K562 (cell line): ENCODE measurements around the gene NT5C. TPM values are rescaled to one million over a fixed set of nuclear protein-coding genes. Genes with fewer than 3 reads are reported as not detected.

ENCODE experiments used
- ATAC-seq: fragments of 200-7000 bp; cut with Tn5 transposase; 3 replicates; pipeline ENCODE4 v1.9.1; 2020; ENCODE audit warnings: moderate library complexity
- BruUV-seq: library from RNA; stranded (reverse); fragments of 400-500 nt; replicated peaks from 2 replicates; lab custom pipeline; 2021; lab: Mats Ljungman, UMichigan
- CTCF ChIA-PET: fragments of 300-600 bp; formaldehyde crosslinking; extraction: SDS; loops from one replicate; lab custom pipeline; 2021; ENCODE audit warnings: low intra/inter-chr PET ratio; lab: Yijun Ruan, JAX
- POLR2A ChIA-PET: fragments of 300-600, 350-650 bp; sonication (Branson Sonifier 250); formaldehyde crosslinking; extraction: SDS; loops from one replicate; lab custom pipeline; 2021; ENCODE audit warnings: antibody characterized with exemption, inconsistent platforms; lab: Yijun Ruan, JAX
- DNase-seq, 4 experiments: peaks; one replicate each; pipeline versions ENCODE4 v3.0.0 to v3.0.0-alpha.2; 2011 to 2018; ENCODE audit warnings: low spot score in 3 of 4, mixed read lengths in 3 of 4; ENCODE audit errors: extremely low read depth in 1 of 4
- FAIRE-seq: peaks from 2 replicates; lab custom pipeline; 2011; peaks lifted over from hg19 to GRCh38; lab: Jason Lieb, UNC
- H2AFZ ChIP-seq: 2 replicates; pipeline ENCODE4 v1.6.0; 2011; ENCODE audit warnings: low read depth, low read length, control low read depth, inconsistent platforms
- H3K27ac ChIP-seq: fragments of 200-600 bp; 3 replicates; pipeline ENCODE4 v1.8.0; 2011; ENCODE audit warnings: low read depth, mild to moderate bottlenecking, control low read depth, inconsistent platforms, low read length, moderate library complexity, mixed read lengths; ENCODE audit errors: extremely low read depth
- H3K27me3 ChIP-seq, 2 experiments: fragments of 300-600 bp in 1 of 2; 2 replicates in 1 of 2; 3 replicates in 1 of 2; pipeline versions ENCODE4 v1.6.0 to v1.8.0; 2011; ENCODE audit warnings: inconsistent platforms in 2 of 2, low read length in 2 of 2, mild to moderate bottlenecking in 1 of 2, mixed read lengths in 1 of 2, moderate library complexity in 1 of 2; ENCODE audit not compliant: control insufficient read depth in 2 of 2, insufficient read depth in 2 of 2
- H3K36me3 ChIP-seq: fragments of 300-600 bp; 3 replicates; pipeline ENCODE4 v1.8.0; 2011; ENCODE audit warnings: mild to moderate bottlenecking, low read length, inconsistent platforms; ENCODE audit not compliant: control insufficient read depth, insufficient read depth
- H3K4me1 ChIP-seq, 2 experiments: fragments of 200-600 bp in 1 of 2; replicated peaks in 1 of 2; 2 replicates in 1 of 2; 3 replicates in 1 of 2; pipeline versions ENCODE4 v1.5.1 to v1.8.0; 2011; ENCODE audit warnings: inconsistent platforms in 2 of 2, low read length in 2 of 2, mild to moderate bottlenecking in 1 of 2, mixed read lengths in 1 of 2, moderate library complexity in 1 of 2; ENCODE audit not compliant: control insufficient read depth in 2 of 2, insufficient read depth in 2 of 2
- H3K4me2 ChIP-seq: 2 replicates; pipeline ENCODE4 v1.6.1; 2011; ENCODE audit warnings: low read length, control low read depth, inconsistent platforms, mixed read lengths; ENCODE audit not compliant: insufficient read depth
- H3K4me3 ChIP-seq: fragments of 200-600 bp; sonication (generic), shearing (Covaris generic); 2 replicates; pipeline ENCODE4 v1.5.1; 2016; ENCODE audit warnings: control low read depth, inconsistent platforms
- H3K79me2 ChIP-seq: fragments of 200-600 bp; 3 replicates; pipeline ENCODE4 v1.8.0; 2011; ENCODE audit warnings: low read length, inconsistent platforms; ENCODE audit not compliant: control insufficient read depth, insufficient read depth
- H3K9ac ChIP-seq, 2 experiments: 2 replicates each; pipeline versions ENCODE4 v1.6.0 to v1.6.1; 2011; ENCODE audit warnings: low read depth in 2 of 2, low read length in 2 of 2, control low read depth in 1 of 2, inconsistent platforms in 1 of 2, mild to moderate bottlenecking in 1 of 2, mixed read lengths in 1 of 2; ENCODE audit not compliant: insufficient read depth in 1 of 2
- H3K9me1 ChIP-seq: one replicate; pipeline ENCODE4 v1.6.0; 2011; ENCODE audit warnings: inconsistent platforms, mild to moderate bottlenecking, low read length, moderate library complexity; ENCODE audit not compliant: control insufficient read depth, insufficient read depth
- H3K9me3 ChIP-seq: replicated peaks from 2 replicates; pipeline ENCODE4 v1.5.1; 2011; ENCODE audit warnings: low read depth, low read length, inconsistent platforms; ENCODE audit not compliant: control insufficient read depth, insufficient read depth
- H4K20me1 ChIP-seq: replicated peaks from 2 replicates; pipeline ENCODE4 v1.6.1; 2011; ENCODE audit warnings: low read length, inconsistent platforms, mixed read lengths; ENCODE audit not compliant: control insufficient read depth, insufficient read depth
- MLX ChIP-seq, 2 experiments: fragments of 450-650 bp in 1 of 2; sonication (generic) in 1 of 2; formaldehyde crosslinking; conservative IDR thresholded peaks; 2 replicates each; pipeline versions ENCODE4 v1.4.0 to v1.8.1; 2020 to 2022; ENCODE audit warnings: mild to moderate bottlenecking in 1 of 2, missing genetic modification reagents in 1 of 2
- PHB2 ChIP-seq: fragments of 450-650 bp; IDR thresholded peaks from 2 replicates; pipeline ENCODE4 v1.6.1; 2017; ENCODE audit warnings: low read depth
- RNF2 ChIP-seq: sonication (generic); IDR thresholded peaks from 2 replicates; pipeline ENCODE4 v1.6.1; 2016
- STAG1 ChIP-seq: sonication (generic); formaldehyde crosslinking; IDR thresholded peaks from 2 replicates; pipeline ENCODE4 v1.5.0; 2020; ENCODE audit warnings: missing genetic modification reagents, borderline replicate concordance
- TEAD4 ChIP-seq, 2 experiments: sonication (generic) in 1 of 2; formaldehyde crosslinking in 1 of 2; IDR thresholded peaks; 2 replicates each; pipeline versions ENCODE4 v1.6.1 to v1.8.0; 2012 to 2022; ENCODE audit warnings: borderline replicate concordance in 1 of 2, inconsistent platforms in 1 of 2, low read length in 1 of 2, mild to moderate bottlenecking in 1 of 2, missing genetic modification reagents in 1 of 2
- TSC22D4 ChIP-seq: fragments of 450-650 bp; IDR thresholded peaks from 2 replicates; pipeline ENCODE4 v1.6.1; 2016; ENCODE audit warnings: missing genetic modification characterization, missing biosample characterization, control low read depth
- ZBTB17 ChIP-seq: fragments of 450-650 bp; formaldehyde crosslinking; IDR thresholded peaks from 2 replicates; pipeline ENCODE4 v1.4.0; 2020; ENCODE audit warnings: mild to moderate bottlenecking
- ZNF507 ChIP-seq: conservative IDR thresholded peaks from 2 replicates; pipeline ENCODE4 v1.6.1; 2017; ENCODE audit warnings: missing genetic modification characterization, missing compliant biosample characterization
- WGBS: fragments of 100-300 bp; shearing (Covaris generic); methylation state at CpG from one replicate; pipeline ENCODE4 v1.1.6; 2016; ENCODE audit warnings: low coverage, mixed read lengths; ENCODE audit not compliant: insufficient coverage; ENCODE audit errors: missing lambda C conversion rate; 5-methylcytosine and 5-hydroxymethylcytosine counted together
- in situ Hi-C: fragments of 300-500 bp; cut with MboI; formaldehyde crosslinking; loops from 4 replicates; pipeline ENCODE4 v1.15.0; 2018; ENCODE audit warnings: inconsistent platforms, mixed read lengths
- intact Hi-C: fragments of 100-400 bp; cut with micrococcal nuclease; formaldehyde crosslinking; loops from 2 replicates; pipeline ENCODE4 v1.14.2; 2022
- polyA plus RNA-seq, 8 experiments: library from polyadenylated mRNA; depleted of rRNA in 4 of 8; stranded (reverse) in 5 of 8; unstranded in 3 of 8; fragments of >200 nt; fragmentation: Nextera tagmentation in 2 of 8; fragmentation: Illumina TruSeq in 1 of 8; extraction: Ambion mirVana in 2 of 8; extraction: Trizol in 1 of 8; gene quantifications; 2 replicates each; pipeline versions ENCODE4 v1.2.1 to v1.2.3, GENCODE V29; 2011 to 2014; ENCODE audit warnings: inconsistent platforms in 1 of 8, missing spikeins in 1 of 8
- total RNA-seq, 7 experiments: library from RNA; depleted of rRNA in 6 of 7; stranded (reverse); fragments of >200 nt in 6 of 7; fragmentation: Illumina TruSeq in 2 of 7; extraction: Trizol in 2 of 7; gene quantifications; 2 replicates each; pipeline versions ENCODE4 v1.2.1 to v1.2.3, GENCODE V29; 2011 to 2021; ENCODE audit warnings: low replicate concordance in 1 of 7
- TF ChIP-seq, protein P1 (sequence below): sonication (generic); formaldehyde crosslinking; IDR thresholded peaks from 2 replicates; pipeline ENCODE4 v1.8.1; 2023; ENCODE audit warnings: mild to moderate bottlenecking, missing genetic modification reagents
- TF ChIP-seq, protein P2 (sequence below), 2 experiments: fragments of 450-650 bp; formaldehyde crosslinking in 1 of 2; IDR thresholded peaks; 2 replicates each; pipeline versions ENCODE4 v1.4.0 to v1.6.1; 2014 to 2020; ENCODE audit warnings: mild to moderate bottlenecking in 2 of 2, borderline replicate concordance in 1 of 2, low read depth in 1 of 2

Gene NT5C
- total and polyA plus RNA-seq, 9 of the 15 experiments (the other 6 are each of a cell fraction or from before 2014, with no cell fraction given), result 2.9 to 205 (median 45.0) TPM

- Histone ChIP-seq H2AFZ (no peak overlapping the region), H3K9me3 (no peaks in the 10 kb centered on the region), H3K9ac (peak overlapping the region in 1 of 2 experiments; percentile 99; a peak in 2 of 4 replicates), H3K27me3 (no peaks in the 10 kb centered on the region), H3K4me1 (peaks cover 18 to 26% of the 10 kb centered on the region in 2 experiments; a peak in 4 of 5 replicates), H3K4me3 (peak overlapping the region; percentile 100), H3K79me2 (peaks cover 74% of the 10 kb centered on the region), H3K27ac (peak overlapping the region; percentile 100; the same call in 2 of the 3 replicates), H3K36me3 (peaks cover 48% of the 10 kb centered on the region), H3K9me1 (no peaks in the 10 kb centered on the region), H3K4me2 (peak overlapping the region; percentile 86), H4K20me1 (no peaks in the 10 kb centered on the region)
- ATAC-seq (no peak), DNase-seq (no peak), FAIRE-seq (no peak)
- ChIA-PET POLR2A (interaction anchor here (1.0 to 2.4 kb wide), 8 partner anchors 10 to 169 kb away, joined by 3 to 14 read pairs (median 4); partner anchors contain the start of gene MRPL58), CTCF (no interaction called here)
- in situ Hi-C loops, result no loop called here
- intact Hi-C loops, result loop anchor here (5.0 kb wide), 1 partner anchor 49 kb away; the partner anchor contains the start of gene NT5C
- 9% methylated on average over 8 of the region's 8 CpGs for WGBS
- BruUV-seq, result no TSS peak
- TF ChIP-seq RNF2, result no peak
- TF ChIP-seq TSC22D4 (tag), result no peak
- TF ChIP-seq ZBTB17, result no peak
- TF ChIP-seq, protein P1, sequence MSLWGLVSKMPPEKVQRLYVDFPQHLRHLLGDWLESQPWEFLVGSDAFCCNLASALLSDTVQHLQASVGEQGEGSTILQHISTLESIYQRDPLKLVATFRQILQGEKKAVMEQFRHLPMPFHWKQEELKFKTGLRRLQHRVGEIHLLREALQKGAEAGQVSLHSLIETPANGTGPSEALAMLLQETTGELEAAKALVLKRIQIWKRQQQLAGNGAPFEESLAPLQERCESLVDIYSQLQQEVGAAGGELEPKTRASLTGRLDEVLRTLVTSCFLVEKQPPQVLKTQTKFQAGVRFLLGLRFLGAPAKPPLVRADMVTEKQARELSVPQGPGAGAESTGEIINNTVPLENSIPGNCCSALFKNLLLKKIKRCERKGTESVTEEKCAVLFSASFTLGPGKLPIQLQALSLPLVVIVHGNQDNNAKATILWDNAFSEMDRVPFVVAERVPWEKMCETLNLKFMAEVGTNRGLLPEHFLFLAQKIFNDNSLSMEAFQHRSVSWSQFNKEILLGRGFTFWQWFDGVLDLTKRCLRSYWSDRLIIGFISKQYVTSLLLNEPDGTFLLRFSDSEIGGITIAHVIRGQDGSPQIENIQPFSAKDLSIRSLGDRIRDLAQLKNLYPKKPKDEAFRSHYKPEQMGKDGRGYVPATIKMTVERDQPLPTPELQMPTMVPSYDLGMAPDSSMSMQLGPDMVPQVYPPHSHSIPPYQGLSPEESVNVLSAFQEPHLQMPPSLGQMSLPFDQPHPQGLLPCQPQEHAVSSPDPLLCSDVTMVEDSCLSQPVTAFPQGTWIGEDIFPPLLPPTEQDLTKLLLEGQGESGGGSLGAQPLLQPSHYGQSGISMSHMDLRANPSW (CRISPR knock-in tag), result no peak
- TF ChIP-seq PHB2, result no peak
- TF ChIP-seq ZNF507 (tag), result no peak
- TF ChIP-seq MLX (CRISPR knock-in tag; conservative IDR thresholded peaks at IDR 0.05), result 0 out of 4 replicates have a peak, but pooled peaks of 1 of the 2 experiments have one; percentile 50
- TF ChIP-seq, protein P2, sequence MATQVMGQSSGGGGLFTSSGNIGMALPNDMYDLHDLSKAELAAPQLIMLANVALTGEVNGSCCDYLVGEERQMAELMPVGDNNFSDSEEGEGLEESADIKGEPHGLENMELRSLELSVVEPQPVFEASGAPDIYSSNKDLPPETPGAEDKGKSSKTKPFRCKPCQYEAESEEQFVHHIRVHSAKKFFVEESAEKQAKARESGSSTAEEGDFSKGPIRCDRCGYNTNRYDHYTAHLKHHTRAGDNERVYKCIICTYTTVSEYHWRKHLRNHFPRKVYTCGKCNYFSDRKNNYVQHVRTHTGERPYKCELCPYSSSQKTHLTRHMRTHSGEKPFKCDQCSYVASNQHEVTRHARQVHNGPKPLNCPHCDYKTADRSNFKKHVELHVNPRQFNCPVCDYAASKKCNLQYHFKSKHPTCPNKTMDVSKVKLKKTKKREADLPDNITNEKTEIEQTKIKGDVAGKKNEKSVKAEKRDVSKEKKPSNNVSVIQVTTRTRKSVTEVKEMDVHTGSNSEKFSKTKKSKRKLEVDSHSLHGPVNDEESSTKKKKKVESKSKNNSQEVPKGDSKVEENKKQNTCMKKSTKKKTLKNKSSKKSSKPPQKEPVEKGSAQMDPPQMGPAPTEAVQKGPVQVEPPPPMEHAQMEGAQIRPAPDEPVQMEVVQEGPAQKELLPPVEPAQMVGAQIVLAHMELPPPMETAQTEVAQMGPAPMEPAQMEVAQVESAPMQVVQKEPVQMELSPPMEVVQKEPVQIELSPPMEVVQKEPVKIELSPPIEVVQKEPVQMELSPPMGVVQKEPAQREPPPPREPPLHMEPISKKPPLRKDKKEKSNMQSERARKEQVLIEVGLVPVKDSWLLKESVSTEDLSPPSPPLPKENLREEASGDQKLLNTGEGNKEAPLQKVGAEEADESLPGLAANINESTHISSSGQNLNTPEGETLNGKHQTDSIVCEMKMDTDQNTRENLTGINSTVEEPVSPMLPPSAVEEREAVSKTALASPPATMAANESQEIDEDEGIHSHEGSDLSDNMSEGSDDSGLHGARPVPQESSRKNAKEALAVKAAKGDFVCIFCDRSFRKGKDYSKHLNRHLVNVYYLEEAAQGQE (IDR thresholded peaks at IDR 0.05; ENCODE audit: borderline replicate concordance), result no peak
- TF ChIP-seq, protein P2 (CRISPR knock-in tag; IDR thresholded peaks at IDR 0.05; ENCODE audit: low read depth), result no peak
- no peak for TF ChIP-seq STAG1
- no peak for TF ChIP-seq TEAD4 (IDR thresholded peaks at IDR 0.05; ENCODE audit: low read length)
- no peak for TF ChIP-seq TEAD4 (CRISPR knock-in tag; IDR thresholded peaks at IDR 0.05; ENCODE audit: borderline replicate concordance)
Observed at GRCh38 chr17:75181110-75181509, 49.6 kb upstream of the NT5C start.
